GM21381 (cell line): ENCODE measurements around the gene FITM1.
A peak's percentile ranks its signal among the peaks of the same experiment; 100 is the strongest.

ENCODE experiments used
- ATAC-seq: cut with Tn5 transposase; IDR thresholded peaks from one replicate; pipeline ENCODE4 v1.9.1; 2021; ENCODE audit warnings: mild to moderate bottlenecking, moderate library complexity; ENCODE audit not compliant: unreplicated experiment

Gene FITM1

GRCh38 chr14:24130380-24130716 is at the start of gene FITM1:
TSS of gene FITM1 (plus strand) at chr14:24130659. CDS start at chr14:24131564, 905 bp downstream.
- ATAC-seq, result no peak

GRCh38 chr14:24080888-24081738 is 49.3 kb upstream of the FITM1 start:
- peak; percentile 86 for ATAC-seq

- ATAC-seq, result no peak
Measured at GRCh38 chr14:24081739-24082211, 48.7 kb upstream of the FITM1 start.

GRCh38 chr14:24082411-24083080 is 47.9 kb upstream of the FITM1 start:
- no peak for ATAC-seq

- no peak for ATAC-seq
Measured at GRCh38 chr14:24083462-24083861, 47.0 kb upstream of the FITM1 start.

GRCh38 chr14:24084440-24084839 is 46.0 kb upstream of the FITM1 start:
- no peak for ATAC-seq

GRCh38 chr14:24085215-24085614 is 45.2 kb upstream of the FITM1 start:
- ATAC-seq, result no peak

- ATAC-seq, result no peak
Measured at GRCh38 chr14:24086193-24086955, 44.1 kb upstream of the FITM1 start.

- no peak for ATAC-seq
Measured at GRCh38 chr14:24087004-24087403, 43.5 kb upstream of the FITM1 start.

- ATAC-seq, result no peak
Measured at GRCh38 chr14:24088095-24088494, 42.4 kb upstream of the FITM1 start.

GRCh38 chr14:24089890-24090289 is 40.6 kb upstream of the FITM1 start:
- no peak for ATAC-seq

GRCh38 chr14:24092110-24092504 is 38.4 kb upstream of the FITM1 start:
- no peak for ATAC-seq

- ATAC-seq, result no peak
Measured at GRCh38 chr14:24092505-24093206, 37.8 kb upstream of the FITM1 start.

GRCh38 chr14:24093207-24093900 is 37.1 kb upstream of the FITM1 start:
- ATAC-seq, result no peak

GRCh38 chr14:24093901-24094840 is 36.3 kb upstream of the FITM1 start, which contains the start of gene PCK2:
TSS of gene PCK2 (plus strand) at chr14:24094311. CDS start at chr14:24094406, 95 bp downstream.
- ATAC-seq, result peak; percentile 51

GRCh38 chr14:24094841-24095270 is 35.6 kb upstream of the FITM1 start:
- no peak for ATAC-seq

- ATAC-seq, result peak; percentile 54
Measured at GRCh38 chr14:24095271-24096068, 35.0 kb upstream of the FITM1 start.

GRCh38 chr14:24096545-24097181 is 33.8 kb upstream of the FITM1 start:
- no peak for ATAC-seq
